K562 (cell line): ENCODE data around the gene OSBPL7. TPM values are rescaled to one million over a fixed set of nuclear protein-coding genes. Genes with fewer than 3 reads are reported as not detected.

Source experiments
- COPS2 ChIP-seq: fragments of 450-650 bp; conservative IDR thresholded peaks from 2 replicates; pipeline ENCODE4 v1.6.1; 2016; ENCODE audit warnings: mild to moderate bottlenecking, moderate library complexity
- GTF2E2 ChIP-seq: fragments of 200-800 bp; sonication (Bioruptor generic); IDR thresholded peaks from 2 replicates; pipeline ENCODE4 v1.6.1; 2016; ENCODE audit warnings: missing genetic modification characterization, missing compliant biosample characterization
- HBP1 ChIP-seq: fragments of 450-650 bp; formaldehyde crosslinking; IDR thresholded peaks from 2 replicates; pipeline ENCODE4 v1.4.0; 2022; ENCODE audit warnings: missing genetic modification characterization
- HMG20A ChIP-seq: fragments of 450-650 bp; formaldehyde crosslinking; conservative IDR thresholded peaks from 2 replicates; pipeline ENCODE4 v1.4.0; 2020; ENCODE audit warnings: mild to moderate bottlenecking, mixed read lengths
- HNRNPL ChIP-seq: fragments of 200-400 bp; formaldehyde crosslinking; IDR thresholded peaks from 2 replicates; pipeline ENCODE4 v1.6.1; 2017; ENCODE audit warnings: low read depth, mild to moderate bottlenecking, low read length
- IRF2 ChIP-seq: sonication (generic); formaldehyde crosslinking; IDR thresholded peaks from 2 replicates; pipeline ENCODE4 v1.8.1; 2022; ENCODE audit warnings: mild to moderate bottlenecking, missing genetic modification reagents
- NBN ChIP-seq: fragments of 450-650 bp; IDR thresholded peaks from 2 replicates; pipeline ENCODE4 v1.6.1; 2016; ENCODE audit warnings: low read depth, mild to moderate bottlenecking
- NR2C2 ChIP-seq, 2 experiments: fragments of 200-800 bp in 1 of 2; sonication (Bioruptor generic) in 1 of 2; sonication (generic) in 1 of 2; formaldehyde crosslinking in 1 of 2; IDR thresholded peaks; 2 replicates each; pipeline versions ENCODE4 v1.6.1 to v1.8.0; 2016 to 2022; ENCODE audit warnings: mild to moderate bottlenecking in 1 of 2, missing compliant biosample characterization in 1 of 2, missing genetic modification characterization in 1 of 2, missing genetic modification reagents in 1 of 2
- TEAD2 ChIP-seq: fragments of 450-650 bp; IDR thresholded peaks from 2 replicates; pipeline ENCODE4 v1.6.1; 2016; ENCODE audit warnings: missing genetic modification characterization, control low read depth, missing compliant biosample characterization
- ZBTB2 ChIP-seq: fragments of 450-650 bp; IDR thresholded peaks from 2 replicates; pipeline ENCODE4 v1.6.1; 2016; ENCODE audit warnings: antibody characterized with exemption
- ZNF24 ChIP-seq: fragments of 450-650 bp; IDR thresholded peaks from 2 replicates; pipeline ENCODE4 v1.6.1; 2016
- ZNF584 ChIP-seq: fragments of 200-800 bp; sonication (Bioruptor generic); IDR thresholded peaks from 2 replicates; pipeline ENCODE4 v1.6.1; 2016; ENCODE audit warnings: low read depth, mild to moderate bottlenecking, missing genetic modification characterization, missing compliant biosample characterization
- ZNF75A ChIP-seq: fragments of 450-650 bp; formaldehyde crosslinking; IDR thresholded peaks from 2 replicates; pipeline ENCODE4 v1.4.0; 2020; ENCODE audit warnings: mild to moderate bottlenecking
- polyA plus RNA-seq, 8 experiments: library from polyadenylated mRNA; depleted of rRNA in 4 of 8; stranded (reverse) in 5 of 8; unstranded in 3 of 8; fragments of >200 nt; fragmentation: Nextera tagmentation in 2 of 8; fragmentation: Illumina TruSeq in 1 of 8; extraction: Ambion mirVana in 2 of 8; extraction: Trizol in 1 of 8; gene quantifications; 2 replicates each; pipeline versions ENCODE4 v1.2.1 to v1.2.3, GENCODE V29; 2011 to 2014; ENCODE audit warnings: inconsistent platforms in 1 of 8, missing spikeins in 1 of 8
- total RNA-seq, 7 experiments: library from RNA; depleted of rRNA in 6 of 7; stranded (reverse); fragments of >200 nt in 6 of 7; fragmentation: Illumina TruSeq in 2 of 7; extraction: Trizol in 2 of 7; gene quantifications; 2 replicates each; pipeline versions ENCODE4 v1.2.1 to v1.2.3, GENCODE V29; 2011 to 2021; ENCODE audit warnings: low replicate concordance in 1 of 7
- TF ChIP-seq, protein P1 (sequence below): fragments of 200-600 bp; sonication (generic); IDR thresholded peaks from one replicate; pipeline ENCODE4 v1.6.1; 2012; ENCODE audit warnings: mild to moderate bottlenecking, low read depth, low read length, inconsistent platforms

OSBPL7 gene
- total and polyA plus RNA-seq, 9 of the 15 experiments (the other 6 are each of a cell fraction or from before 2014, with no cell fraction given), result 0.32 to 11.9 (median 5.8) TPM

DNA sequence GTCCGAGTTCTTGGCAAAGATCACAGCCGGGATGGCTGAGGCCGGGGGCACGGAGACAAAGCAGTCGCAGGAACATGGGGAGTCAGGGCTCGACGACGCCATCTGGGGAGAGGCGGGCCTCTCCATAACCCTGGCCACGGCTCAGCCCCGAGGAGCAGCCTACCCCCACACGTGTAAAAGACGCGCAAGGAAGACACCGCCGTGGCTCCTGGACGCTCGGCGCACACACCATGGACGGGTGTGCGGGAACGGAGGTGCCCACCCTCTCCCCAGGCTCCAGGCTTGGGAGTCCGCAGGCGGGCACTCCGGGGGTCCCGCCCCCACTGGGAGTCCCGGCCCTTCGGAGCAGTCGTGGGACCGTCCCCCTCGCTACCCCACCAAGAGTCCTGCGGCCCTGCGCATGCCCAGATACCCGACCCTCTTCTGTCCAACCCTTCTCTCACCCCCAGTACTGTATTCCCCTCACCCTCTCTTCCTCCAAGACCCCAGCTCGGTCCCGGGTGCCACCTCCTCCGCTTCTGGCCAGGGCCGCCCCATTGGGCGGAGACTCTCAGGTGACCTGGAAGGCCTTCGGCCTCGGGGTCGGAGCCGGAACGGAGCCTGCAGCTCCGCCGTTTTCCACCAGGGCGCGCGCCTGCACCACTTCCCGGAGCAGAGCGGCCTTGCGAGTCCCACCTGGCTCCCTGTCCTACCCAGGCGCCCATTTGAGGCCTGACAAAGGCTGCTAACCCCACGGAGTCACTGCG lies 19.3 kb upstream of the OSBPL7 start, which contains the start of gene SCRN2 (continued):
- TF ChIP-seq HNRNPL (0 out of 2 replicates have a peak, but pooled peaks have one; percentile 27), ZNF75A (CRISPR knock-in tag) (no peak), ZNF24 (no peak), ZNF584 (CRISPR knock-in tag) (no peak), NR2C2 (CRISPR knock-in tag; IDR thresholded peaks at IDR 0.05) (peak; percentile 93), NR2C2 (tag; IDR thresholded peaks at IDR 0.05) (peak; percentile 98), HMG20A (CRISPR knock-in tag) (no peak), IRF2 (CRISPR knock-in tag) (no peak), NBN (peak; percentile 52), TEAD2 (tag) (no peak), GTF2E2 (0 out of 2 replicates have a peak, but pooled peaks have one; percentile 36), COPS2 (no peak), HBP1 (CRISPR knock-in tag) (no peak), ZBTB2 (0 out of 2 replicates have a peak, but pooled peaks have one; percentile 52)
- TF ChIP-seq, protein P1, sequence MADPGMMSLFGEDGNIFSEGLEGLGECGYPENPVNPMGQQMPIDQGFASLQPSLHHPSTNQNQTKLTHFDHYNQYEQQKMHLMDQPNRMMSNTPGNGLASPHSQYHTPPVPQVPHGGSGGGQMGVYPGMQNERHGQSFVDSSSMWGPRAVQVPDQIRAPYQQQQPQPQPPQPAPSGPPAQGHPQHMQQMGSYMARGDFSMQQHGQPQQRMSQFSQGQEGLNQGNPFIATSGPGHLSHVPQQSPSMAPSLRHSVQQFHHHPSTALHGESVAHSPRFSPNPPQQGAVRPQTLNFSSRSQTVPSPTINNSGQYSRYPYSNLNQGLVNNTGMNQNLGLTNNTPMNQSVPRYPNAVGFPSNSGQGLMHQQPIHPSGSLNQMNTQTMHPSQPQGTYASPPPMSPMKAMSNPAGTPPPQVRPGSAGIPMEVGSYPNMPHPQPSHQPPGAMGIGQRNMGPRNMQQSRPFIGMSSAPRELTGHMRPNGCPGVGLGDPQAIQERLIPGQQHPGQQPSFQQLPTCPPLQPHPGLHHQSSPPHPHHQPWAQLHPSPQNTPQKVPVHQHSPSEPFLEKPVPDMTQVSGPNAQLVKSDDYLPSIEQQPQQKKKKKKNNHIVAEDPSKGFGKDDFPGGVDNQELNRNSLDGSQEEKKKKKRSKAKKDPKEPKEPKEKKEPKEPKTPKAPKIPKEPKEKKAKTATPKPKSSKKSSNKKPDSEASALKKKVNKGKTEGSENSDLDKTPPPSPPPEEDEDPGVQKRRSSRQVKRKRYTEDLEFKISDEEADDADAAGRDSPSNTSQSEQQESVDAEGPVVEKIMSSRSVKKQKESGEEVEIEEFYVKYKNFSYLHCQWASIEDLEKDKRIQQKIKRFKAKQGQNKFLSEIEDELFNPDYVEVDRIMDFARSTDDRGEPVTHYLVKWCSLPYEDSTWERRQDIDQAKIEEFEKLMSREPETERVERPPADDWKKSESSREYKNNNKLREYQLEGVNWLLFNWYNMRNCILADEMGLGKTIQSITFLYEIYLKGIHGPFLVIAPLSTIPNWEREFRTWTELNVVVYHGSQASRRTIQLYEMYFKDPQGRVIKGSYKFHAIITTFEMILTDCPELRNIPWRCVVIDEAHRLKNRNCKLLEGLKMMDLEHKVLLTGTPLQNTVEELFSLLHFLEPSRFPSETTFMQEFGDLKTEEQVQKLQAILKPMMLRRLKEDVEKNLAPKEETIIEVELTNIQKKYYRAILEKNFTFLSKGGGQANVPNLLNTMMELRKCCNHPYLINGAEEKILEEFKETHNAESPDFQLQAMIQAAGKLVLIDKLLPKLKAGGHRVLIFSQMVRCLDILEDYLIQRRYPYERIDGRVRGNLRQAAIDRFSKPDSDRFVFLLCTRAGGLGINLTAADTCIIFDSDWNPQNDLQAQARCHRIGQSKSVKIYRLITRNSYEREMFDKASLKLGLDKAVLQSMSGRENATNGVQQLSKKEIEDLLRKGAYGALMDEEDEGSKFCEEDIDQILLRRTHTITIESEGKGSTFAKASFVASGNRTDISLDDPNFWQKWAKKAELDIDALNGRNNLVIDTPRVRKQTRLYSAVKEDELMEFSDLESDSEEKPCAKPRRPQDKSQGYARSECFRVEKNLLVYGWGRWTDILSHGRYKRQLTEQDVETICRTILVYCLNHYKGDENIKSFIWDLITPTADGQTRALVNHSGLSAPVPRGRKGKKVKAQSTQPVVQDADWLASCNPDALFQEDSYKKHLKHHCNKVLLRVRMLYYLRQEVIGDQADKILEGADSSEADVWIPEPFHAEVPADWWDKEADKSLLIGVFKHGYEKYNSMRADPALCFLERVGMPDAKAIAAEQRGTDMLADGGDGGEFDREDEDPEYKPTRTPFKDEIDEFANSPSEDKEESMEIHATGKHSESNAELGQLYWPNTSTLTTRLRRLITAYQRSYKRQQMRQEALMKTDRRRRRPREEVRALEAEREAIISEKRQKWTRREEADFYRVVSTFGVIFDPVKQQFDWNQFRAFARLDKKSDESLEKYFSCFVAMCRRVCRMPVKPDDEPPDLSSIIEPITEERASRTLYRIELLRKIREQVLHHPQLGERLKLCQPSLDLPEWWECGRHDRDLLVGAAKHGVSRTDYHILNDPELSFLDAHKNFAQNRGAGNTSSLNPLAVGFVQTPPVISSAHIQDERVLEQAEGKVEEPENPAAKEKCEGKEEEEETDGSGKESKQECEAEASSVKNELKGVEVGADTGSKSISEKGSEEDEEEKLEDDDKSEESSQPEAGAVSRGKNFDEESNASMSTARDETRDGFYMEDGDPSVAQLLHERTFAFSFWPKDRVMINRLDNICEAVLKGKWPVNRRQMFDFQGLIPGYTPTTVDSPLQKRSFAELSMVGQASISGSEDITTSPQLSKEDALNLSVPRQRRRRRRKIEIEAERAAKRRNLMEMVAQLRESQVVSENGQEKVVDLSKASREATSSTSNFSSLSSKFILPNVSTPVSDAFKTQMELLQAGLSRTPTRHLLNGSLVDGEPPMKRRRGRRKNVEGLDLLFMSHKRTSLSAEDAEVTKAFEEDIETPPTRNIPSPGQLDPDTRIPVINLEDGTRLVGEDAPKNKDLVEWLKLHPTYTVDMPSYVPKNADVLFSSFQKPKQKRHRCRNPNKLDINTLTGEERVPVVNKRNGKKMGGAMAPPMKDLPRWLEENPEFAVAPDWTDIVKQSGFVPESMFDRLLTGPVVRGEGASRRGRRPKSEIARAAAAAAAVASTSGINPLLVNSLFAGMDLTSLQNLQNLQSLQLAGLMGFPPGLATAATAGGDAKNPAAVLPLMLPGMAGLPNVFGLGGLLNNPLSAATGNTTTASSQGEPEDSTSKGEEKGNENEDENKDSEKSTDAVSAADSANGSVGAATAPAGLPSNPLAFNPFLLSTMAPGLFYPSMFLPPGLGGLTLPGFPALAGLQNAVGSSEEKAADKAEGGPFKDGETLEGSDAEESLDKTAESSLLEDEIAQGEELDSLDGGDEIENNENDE, result no peak
